Superior temporal gyrus (tissue), 1 donor: Measurements from ENCODE around the gene TBC1D14.
A peak's percentile ranks its signal among the peaks of the same experiment; 100 is the strongest.
"Not testable (repeated sequence)": the region's sequence is repeated elsewhere in the genome, so short reads cannot be mapped to it uniquely, and the experiment has no call there.

Experiments used
- DNase-seq: peaks from one replicate; pipeline ENCODE4 v3.0.0-alpha.2; 2016; ENCODE audit errors: extremely low spot score

The TBC1D14 gene

DNA sequence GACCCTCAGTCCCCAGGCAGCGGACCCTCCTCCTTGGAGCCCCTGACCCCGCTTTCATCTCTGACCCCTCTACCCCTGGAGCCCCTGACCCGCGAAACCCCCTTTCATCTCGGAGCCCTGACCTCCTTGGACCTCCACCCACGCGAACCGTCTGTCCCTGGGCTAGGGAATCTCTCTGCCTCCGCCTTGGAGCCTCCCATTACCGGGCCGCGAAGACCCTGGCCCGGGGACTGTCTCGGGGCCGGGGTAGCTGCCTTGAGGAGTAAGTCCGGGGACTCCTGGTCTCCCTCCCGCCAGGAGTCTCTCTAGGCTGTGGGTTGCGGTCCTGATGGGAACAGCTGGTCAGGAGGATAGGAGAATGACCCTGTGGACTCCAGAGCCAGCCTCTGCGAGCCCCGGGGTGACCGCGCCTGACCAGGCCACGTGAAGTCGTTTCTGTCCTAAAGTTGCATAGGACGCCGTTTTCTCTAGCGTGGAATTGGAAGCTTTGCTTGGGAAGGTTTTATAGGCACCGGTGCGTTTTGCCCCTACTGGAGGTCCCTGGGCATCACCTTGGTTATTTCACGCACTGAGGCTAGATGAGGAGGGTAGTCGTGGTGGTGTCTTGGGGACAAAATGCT lies 824 bp downstream of the TBC1D14 start:
- DNase-seq = no peak

DNA sequence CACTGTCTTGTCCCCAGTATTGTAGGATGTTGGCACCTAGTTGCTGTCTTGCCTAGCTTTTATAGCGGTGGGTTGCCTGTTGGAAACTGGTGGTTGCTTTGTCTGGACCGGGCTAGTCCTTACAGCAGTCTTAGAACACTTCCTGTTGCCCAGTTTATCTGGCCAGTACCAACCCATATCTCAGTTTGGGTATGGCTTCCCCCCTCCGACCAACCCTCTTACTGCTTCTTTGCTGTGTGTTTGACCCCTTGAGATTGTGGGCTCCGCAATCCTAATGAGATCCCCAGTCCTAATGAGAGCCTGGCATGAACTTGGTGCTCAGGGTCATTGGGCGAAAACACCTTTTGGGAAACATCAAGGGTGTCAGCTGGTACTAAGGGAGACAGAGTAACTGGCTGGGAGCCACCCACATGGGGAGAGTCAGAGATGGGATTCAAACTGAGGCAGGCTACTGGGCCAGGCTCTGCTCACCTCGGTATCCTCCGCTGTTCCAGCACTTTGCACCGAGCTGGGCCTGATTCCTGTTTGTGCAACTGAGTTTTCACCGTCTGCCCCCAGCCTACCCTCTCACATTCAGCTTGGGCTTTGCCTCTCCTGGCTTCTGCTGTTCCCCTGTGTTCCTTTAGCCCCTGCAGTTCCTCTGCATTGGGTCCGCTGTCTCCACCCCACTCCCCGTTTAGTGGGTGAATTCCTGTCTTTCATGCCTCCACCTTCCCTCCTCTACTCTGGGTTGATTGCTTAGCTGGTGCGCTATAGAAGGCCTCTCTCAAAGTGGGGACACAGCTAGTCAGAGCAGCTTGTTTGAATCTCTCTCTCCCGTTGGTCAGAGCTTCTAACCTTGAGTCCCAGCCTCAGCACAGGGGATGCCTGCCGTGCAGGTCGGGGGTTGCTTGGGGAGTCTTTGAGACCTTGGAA lies 1.6 kb downstream of the TBC1D14 start:
- no peak for DNase-seq

DNA sequence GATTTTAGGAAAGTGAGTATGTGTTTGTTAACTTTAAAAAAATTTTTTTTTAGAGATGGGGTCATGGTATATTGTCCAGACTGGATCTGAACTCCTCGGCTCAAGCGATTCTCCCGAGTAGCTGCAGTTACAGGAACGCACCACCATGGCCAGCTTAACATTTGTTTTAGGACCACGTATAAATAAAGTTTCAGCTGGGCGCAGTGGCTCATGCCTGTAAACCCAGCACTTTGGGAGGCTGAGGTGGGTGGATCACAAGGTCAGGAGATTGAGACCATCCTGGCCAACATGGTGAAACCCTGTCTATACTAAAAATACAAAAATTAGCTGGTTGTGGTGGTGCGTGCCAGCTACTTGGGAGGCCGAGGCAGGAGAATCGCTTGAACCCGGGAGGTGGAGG lies 2.3 kb downstream of the TBC1D14 start:
- not testable (repeated sequence) for DNase-seq

DNA sequence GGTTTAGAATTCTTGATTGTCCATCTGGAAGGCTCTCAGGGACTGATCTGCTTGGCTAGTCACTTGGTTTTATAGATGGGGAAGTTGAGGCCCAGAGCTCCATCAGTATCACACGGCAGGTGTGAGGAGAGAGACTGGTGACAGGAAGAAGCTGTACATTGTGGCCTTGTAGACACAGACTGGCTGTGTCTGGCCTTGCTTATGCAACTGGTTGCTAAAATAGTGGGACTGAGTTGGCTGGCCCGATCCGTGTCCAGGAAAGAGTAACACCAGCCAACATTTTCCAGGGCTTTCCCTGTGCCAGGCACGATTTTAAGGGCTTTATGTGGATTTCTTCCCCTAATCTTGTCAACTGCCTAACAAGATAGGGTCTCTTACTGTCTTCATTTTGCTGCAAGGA lies 2.8 kb downstream of the TBC1D14 start:
- no peak for DNase-seq

DNA sequence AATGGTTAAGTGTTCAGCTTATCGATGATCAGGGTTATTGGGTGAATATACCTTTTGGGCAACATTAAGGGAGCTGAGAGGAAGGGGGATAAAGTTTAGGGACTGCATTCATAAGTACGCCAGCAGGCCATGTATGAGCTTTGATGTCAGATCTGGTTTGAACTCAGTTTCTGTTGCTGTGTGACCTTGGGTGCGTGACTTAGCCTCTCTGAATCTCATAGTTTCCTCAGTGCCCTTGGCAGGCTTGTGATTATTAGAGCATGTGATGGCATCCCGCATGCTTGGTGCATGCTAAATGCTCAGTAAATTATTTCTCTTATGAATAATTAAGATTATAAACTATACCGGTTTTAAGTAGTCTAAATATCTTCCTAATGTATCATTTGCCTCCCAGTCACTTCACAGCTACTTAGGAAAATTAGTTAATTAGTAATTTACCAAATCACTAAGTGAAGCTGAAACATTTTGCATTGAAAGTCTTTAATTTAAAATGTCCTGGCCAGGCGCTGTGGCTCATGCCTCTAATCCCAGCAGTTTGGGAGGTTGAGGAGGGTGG lies 3.8 kb downstream of the TBC1D14 start:
- no peak for DNase-seq

DNA sequence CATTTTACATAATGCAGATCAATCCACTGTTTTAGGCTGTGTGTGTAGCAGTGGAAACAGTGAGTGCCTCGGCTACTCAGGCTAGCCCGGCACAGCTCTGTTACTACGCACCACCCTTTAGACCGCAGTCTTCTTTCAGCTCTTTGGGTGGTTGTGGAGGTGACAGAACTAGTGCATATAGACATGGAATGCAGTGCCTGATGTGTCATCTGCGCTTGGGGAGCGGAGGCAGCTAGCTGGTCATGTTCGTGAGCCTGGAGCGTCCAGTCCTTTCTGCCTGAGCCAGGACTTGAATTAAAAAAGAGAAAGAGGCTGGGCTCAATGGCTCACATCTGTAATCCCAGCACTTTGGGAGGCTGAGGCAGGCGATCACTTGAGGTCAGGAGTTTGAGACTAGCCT lies 4.8 kb downstream of the TBC1D14 start:
- no peak for DNase-seq

DNA sequence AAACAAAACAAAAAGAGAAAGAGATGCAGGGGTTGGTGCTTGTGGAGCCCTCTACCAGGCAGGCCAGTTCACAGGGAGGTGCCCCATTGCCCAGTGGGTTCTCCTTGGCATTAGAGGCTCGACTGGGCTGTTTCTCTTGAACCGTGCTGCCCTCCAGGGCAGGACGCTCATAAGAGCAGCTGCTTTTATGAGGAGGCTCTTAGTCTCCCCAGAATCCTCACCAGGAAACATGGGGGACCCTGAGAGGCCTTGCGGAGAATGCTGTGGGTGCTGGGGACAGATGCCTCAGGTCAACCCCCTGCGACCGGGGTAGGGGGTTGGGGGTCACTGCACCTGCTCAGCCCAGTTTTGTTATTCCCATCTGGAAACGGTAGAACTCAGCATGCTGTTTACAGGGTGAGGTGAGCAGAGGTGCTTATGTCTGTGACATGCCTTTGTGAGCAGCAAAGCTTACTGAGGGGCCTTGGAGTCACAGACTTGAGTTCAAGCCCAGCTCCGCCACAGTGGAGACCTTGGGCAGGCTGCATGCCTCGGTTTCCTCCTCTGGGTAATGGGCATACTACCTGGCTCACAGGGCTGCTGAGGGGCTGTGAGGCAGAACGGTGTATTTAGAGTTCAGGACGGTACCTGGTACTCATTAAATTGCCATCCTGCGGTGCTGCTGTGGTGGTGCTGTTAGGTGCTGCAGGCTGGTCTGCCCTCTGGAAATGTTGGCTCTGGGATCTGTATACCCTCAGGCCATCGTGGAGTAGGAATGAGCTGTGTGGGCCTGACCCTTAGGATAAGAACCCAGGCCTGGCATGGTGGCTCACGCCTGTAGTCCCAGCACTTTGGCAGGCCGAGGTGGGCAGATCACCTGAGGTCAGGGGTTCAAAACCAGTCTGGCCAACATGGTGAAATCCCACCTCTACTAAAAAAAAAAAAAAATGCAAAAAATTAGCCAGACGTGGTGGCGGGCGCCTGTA lies 5.7 kb downstream of the TBC1D14 start:
- DNase-seq = no peak

DNA sequence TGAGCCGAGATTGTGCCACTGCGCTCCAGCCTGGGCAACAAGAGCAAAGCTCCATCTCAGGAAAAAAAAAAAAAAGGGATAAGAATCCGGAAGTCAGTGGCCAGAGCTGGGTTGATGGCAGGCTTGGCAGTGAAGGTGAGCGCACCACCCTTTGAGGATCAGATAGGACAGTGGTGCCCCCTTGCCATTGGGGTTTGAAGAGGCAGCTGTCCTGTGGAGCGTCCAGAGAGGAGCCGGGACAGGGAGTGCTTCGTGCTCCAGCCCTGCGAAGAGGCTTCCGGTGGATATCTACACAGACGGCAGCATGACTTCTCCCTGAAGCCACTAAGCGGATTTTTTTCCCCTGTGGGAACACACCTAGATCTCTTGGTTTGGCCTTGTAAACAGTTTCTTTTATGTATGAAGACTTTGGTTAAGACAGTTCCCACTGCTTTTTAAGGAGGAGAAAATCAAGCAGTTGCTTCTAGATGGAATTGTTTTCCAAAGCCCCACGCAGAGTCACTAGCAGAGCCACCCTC lies 6.5 kb downstream of the TBC1D14 start:
- DNase-seq = no peak

DNA sequence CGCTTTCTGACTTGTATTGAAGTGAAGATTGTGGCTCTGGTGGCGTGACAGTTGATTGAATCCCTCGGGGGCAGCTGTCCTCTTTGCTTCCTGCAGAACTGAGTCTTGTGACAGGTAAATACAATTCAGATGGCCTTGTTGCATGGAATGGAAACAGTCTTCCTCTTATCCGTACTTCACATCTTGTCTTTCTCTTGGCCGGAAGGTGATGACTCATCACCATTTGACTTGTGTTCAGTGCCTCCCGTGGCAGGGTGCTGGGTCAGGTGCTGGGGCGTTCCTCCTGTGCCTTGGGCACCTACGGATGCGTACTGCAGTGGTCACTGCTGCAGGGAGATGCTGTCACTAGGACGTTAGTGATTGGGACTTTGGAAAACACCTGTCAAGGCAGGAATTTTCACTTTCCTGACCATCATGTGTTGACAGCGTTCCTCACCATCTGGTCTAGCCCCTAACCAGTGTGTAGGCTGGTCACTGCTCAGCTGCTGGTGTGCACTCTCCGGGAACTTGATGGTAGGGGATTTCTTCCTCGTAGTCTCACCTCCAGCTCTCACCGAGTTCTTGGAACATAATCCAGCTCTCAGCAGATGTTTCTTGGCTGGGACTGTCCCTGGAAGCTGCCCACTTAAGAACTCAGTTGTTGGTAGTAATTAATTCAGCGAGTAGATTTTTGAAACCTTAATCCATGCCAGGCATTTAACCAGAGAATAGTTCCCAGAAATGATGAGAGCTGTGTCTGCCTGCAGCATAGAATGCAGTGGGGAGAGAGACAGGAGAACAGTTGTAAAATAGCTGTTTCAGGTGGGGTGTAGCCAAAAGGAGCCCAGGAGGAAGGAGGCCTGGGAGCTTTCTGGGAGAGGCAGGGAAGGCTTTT lies 7.2 kb downstream of the TBC1D14 start:
- peak; percentile 35 for DNase-seq

DNA sequence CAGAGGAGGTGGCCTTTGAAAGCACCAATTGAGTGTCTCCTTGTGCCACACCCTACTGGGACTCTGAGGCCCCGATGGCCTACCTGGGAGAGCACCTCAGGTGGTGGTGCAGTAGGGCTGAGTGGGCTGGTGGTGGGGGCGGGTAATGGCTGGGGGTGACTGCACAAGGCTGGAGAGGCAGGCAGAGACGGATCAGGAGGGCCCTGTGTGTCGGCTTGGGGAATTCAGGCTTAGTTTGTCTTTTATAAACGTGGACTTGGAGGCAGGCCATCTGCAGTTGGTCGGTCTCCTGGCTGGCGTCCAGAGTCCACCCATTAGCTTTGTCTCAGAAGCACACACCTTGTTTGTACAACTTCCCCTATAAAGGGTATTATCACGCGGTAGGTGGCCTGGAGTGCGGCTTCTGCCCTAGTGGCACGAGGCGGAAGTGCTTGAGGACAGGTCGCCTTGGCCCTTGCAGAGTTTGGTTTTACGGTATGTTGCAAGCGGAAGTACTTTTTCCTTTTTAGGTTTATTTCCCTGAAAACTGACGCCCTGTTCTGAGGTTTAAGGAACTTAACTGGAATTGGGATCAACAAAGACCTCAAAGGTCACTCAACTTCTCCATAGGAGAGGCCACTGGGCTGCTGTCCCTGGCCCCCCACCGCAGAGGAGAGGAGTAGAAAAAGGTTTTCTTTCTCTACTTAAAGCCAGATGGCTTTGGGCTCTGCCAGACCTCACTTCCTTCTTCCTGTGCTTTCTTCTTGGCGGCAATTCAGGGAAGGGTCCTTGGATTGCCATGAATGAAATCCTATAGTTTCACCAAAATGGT lies 8.0 kb downstream of the TBC1D14 start:
- DNase-seq = peak; percentile 14

DNA sequence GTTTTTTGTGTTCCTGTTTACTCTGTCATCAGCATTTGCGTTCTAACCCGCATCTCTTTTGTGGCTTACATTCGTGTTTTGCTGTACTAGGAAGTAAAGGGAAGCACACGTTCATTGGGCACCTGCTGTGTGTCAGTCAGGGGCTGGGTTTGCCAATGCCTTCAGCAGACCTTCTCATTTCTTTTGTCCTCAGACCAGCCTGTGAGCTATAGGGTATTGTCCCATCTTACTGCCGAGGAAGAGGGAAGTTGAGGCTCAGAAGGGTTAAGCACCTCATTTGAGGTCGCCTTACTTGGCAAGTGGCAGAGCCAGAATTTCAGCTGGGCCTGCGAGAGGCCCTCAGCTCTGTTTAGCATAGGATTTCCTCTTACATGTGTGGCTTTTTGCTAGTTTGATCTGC lies 8.7 kb downstream of the TBC1D14 start:
- DNase-seq = no peak

DNA sequence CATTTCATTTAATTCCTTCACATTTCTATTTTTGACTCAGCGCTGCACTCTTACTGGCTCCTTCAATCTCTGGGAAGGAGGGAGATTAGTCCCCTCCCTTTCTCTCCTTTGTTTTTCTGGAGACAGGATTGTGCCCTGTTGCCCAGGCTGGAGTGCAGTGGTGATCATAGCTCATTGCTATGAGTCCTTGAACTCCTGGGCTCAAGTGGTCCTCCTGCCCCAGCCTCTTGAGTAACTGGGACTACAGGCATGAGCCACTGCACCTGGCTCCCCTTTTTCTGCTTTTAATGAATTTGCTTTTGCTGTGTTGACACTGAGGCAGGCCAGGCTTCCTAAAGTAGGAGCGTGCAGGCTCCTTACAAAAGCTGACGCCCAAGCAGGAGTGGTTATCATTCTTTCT lies 10.5 kb downstream of the TBC1D14 start:
- DNase-seq = no peak

DNA sequence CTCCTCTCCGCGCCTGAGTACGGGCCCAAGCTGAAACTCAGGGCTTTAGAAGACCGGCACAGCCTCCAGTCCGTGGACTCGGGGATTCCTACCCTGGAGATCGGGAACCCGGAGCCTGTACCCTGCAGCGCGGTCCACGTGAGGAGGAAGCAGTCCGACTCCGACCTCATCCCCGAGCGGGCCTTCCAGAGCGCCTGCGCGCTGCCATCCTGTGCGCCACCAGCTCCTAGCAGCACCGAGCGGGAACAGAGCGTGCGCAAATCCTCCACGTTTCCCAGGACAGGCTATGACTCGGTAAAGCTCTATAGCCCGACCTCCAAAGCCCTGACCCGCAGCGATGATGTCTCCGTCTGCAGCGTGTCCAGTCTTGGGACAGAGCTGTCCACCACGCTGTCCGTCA lies 13.9 kb downstream of the TBC1D14 start:
- DNase-seq = no peak

DNA sequence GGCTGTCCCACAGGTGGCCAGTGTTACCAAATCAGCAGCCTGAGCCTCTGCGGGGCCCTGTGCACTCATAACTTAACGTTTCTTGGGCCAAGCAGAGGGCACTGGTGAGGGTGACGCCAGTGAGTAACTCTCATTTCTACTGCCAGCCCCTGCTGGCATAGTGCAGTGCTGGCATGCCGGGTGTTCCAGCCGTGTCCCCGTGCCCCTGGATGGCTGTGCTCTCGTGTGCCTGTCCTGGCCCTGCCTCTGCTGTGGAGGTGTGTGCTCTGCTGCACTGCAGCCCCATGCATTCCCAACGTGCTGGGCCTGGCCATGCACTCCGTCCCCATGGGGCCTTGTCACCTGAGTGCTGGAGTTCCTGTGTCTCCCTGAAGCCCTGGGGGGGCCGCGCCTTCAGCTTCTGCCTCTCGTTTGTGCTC lies 14.7 kb downstream of the TBC1D14 start:
- DNase-seq = no peak

DNA sequence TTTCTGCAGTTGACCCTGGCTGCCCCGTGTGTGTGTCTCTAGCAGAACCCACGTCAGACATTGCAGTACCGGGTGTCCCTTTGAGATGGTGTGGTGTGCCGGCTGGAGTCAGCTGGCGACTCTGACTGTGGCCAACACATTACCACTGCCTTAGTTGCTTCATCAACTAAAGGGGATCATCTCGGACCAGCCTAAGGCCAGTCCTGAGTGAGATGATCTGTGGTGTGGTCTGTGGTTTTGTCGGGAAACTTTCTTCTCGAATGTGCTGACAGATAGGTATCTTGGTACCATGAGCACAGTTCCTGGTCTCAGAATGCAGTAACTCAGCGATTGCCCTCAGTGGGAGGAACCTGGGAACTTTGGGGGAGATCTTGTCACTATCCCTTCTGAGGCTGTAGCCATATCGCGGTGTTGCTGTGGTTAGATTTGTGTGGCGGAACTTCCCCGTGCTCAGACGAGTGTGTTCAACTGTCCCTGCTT lies 15.8 kb downstream of the TBC1D14 start:
- no peak for DNase-seq

DNA sequence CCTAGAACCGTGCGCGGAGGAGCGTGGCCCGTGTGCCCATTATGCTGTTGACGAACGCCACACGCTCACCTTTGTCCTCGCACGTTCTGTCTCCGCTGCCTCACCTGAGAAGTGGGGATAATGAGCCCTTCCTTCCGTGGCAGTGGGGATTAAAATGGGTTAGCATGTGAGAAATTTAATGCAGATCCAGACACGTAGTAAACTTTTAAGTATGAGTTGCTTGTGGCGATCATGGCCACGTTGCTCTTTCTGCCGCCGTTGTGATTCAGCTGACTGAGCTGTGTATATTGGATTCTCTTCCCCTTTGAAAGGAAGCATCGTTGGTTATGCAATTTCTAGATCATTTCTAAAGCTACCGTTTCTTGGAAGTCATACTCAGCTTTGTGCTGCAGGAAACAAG lies 16.5 kb downstream of the TBC1D14 start:
- peak; percentile 20 for DNase-seq

DNA sequence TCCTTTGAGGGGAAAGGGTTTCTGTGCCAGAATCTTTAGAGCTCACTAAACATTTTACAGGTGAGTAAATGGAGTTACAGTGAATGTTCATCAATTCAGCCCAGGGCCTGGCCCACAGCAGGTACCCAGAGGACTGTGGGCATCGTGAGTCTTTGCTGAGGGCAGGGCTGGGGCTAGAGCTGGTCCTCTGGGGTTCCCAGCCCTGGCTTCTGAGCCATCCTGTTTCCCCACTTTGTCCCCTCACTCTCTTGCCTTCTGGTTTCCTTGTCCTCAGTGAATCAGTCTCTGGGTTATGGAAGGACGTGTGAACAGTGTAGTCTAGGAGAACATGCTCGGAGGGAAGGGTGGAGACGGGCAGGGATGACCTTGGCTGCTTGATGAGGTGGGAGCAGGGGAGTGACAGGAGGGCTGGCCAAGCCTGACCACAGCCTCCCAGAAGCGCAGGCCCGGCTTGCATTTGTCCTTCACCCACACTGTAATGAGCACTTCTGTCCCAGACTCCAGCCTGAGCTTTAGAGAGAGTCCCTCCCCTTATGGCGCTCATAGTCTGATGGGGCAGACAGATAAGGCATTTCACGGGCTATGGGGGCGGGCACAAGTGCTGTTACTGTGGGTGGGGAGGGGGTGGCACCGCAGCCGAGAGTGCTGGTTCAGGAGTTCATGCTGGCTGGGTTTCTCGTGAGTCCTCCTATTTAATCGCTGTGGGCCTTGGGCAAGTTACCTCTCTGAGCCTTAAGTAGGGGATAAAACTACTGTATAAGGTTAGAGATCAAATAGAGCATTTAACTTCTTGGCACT lies 17.3 kb downstream of the TBC1D14 start:
- no peak for DNase-seq

DNA sequence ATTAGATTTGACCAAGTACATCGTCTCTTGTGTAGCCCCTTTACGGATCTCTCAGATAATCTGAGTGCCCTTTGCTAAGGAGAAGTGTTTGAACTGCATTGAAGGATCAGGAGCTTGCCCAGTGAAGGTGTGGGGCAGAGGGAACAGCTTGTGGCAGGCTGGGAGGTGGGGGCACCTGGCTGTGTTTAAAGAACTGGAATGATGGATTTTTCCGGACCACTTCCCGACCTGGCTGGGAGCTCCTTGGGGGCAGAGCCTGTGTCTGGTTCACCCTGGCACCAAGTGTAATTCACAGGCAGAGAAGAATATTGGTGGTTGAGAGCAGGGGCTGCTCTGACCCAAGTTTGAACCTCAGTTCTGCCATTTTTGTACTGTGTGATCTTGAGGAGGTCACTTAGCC lies 18.5 kb downstream of the TBC1D14 start:
- no peak for DNase-seq

DNA sequence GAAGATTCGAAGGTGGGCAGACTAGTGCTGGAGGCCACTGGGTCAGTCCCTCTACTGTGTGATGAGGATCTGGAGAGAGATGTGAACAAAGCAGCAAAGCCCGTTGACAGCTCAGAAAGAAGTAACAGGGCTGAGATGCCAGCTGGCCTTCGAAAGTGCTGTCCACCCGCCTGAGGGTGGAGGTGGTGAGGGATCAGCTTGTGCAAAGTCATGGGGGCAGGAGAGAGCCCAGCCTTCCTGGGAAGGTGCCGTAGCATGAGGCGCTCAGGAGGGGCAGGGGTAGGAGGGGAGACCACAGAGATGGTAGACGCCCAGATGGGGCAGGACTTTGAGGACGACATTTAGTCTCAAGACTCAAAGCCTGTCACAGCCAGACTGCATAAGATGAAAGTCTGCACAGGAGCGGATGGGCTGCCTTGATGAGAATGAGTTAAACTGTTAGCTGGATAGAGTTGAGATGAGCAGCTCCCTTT lies 19.7 kb downstream of the TBC1D14 start:
- no peak for DNase-seq
